Right lobe of liver (tissue), 4 donors: Measurements from ENCODE around the gene ATP5F1D.

Source experiments
- POLR2A ChIP-seq: fragments of 450-650 bp; IDR thresholded peaks from one replicate; pipeline ENCODE4 v1.6.1; 2017; ENCODE audit warnings: antibody characterized with exemption, mild to moderate bottlenecking
- TF ChIP-seq, protein P1 (sequence below), 4 donors: fragments of 200-600 bp in 3 of 4; fragments of 450-650 bp in 1 of 4; IDR thresholded peaks; one replicate each; pipeline versions ENCODE4 v1.5.1 to v1.8.0; 2016 to 2022; ENCODE audit warnings: antibody characterized with exemption in 4 of 4, mild to moderate bottlenecking in 2 of 4
- donor health status: DM: no; HTN: no; CAD: no.
- donor health status: DM: no; HTN: no; CAD: no.
- donor health status: DM: no; HTN: yes; CAD: no.

DNA sequence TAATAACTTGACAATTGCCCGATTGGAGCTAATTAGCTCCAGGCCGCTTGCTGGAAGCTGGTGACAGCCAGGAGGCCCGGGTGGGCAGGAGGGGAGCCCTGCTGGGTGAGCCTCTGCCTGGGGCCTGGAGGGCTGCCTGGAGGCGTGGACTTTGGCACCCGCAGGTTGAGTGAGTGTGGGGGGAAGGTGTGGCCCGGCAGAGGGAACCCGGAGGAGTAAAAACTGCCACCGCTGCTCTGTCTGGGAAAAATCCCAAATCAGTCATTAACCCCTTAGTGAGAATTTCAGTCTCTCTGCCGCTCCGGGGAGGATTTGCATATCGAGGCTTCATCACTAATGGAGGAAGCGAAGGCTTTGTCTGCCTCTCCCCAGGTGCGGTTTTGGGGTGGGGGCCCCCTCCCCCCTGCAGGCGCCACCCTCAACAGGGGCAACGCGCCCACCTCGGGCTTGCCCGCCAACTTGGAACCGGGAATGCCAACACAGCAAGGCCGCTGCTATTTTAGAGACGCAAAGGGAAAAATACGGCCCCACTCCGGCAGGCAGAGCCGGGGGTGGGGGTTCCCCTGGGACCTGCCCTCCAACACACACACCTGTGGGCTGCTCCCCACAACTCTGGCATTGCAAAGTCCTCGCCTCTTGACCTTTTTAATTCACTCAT, 50.3 kb downstream of the ATP5F1D start:
- TF ChIP-seq, protein P1, sequence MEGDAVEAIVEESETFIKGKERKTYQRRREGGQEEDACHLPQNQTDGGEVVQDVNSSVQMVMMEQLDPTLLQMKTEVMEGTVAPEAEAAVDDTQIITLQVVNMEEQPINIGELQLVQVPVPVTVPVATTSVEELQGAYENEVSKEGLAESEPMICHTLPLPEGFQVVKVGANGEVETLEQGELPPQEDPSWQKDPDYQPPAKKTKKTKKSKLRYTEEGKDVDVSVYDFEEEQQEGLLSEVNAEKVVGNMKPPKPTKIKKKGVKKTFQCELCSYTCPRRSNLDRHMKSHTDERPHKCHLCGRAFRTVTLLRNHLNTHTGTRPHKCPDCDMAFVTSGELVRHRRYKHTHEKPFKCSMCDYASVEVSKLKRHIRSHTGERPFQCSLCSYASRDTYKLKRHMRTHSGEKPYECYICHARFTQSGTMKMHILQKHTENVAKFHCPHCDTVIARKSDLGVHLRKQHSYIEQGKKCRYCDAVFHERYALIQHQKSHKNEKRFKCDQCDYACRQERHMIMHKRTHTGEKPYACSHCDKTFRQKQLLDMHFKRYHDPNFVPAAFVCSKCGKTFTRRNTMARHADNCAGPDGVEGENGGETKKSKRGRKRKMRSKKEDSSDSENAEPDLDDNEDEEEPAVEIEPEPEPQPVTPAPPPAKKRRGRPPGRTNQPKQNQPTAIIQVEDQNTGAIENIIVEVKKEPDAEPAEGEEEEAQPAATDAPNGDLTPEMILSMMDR (IDR thresholded peaks at IDR 0.05): no peak
- no peak for TF ChIP-seq POLR2A
